Fibroblast of skin of left biceps (primary cell): ENCODE measurements around the gene PPIL6.

Experiments used
- DNase-seq, 2 experiments: peaks; one replicate each; pipeline ENCODE4 v3.0.0-alpha.2; 2013; ENCODE audit warnings: low read depth in 2 of 2

The PPIL6 gene

DNA sequence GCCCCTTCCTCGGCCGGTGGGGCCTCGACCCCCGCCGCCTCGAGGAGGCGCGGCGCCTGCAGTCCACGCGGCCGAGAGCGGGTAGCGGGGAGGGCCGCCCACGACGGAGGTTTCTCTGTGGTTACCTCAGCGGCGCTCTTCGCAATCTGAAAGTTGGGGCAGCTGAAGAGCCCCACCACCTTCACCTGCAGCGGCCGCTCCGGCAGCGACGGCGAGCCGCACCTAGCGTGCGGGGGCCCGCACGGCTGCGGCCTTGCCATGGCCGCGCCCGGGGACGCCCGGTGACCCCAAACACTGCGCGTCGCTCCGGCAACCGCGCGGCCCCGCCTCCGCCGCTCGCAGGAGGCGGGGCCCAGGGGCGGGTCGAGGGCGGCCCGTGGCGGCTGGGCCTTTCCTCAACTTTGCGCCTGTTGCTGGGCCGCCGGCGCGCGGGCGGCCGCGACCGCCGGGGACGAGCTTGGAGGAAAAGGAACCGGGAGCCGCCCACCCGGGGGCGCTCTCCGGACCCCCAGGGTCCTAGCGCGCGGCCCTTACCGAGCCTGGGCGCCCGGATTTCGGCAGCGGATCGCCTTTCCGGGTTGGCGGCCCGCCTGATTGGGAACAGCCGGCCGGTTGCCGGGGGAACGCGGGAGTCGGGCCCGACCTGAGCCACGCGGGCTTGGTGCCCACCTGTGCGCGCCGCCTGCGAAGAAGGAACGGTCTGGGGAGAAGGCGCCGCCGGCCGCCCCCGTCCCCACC, at the start of gene PPIL6, which contains the start of gene SMPD2:
Gene PPIL6, minus strand, starts transcription at position 298 of the 738 bp plus-strand sequence. Its CDS starts 38 bp downstream, at position 260.
Gene SMPD2, plus strand, starts transcription at position 394 of the 738 bp plus-strand sequence. CDS start 398 bp downstream, outside the sequence.
- DNase-seq: peak; percentile 75 to 76

- DNase-seq: no peak
Measured at GRCh38 chr6:109488001-109488400, 47.6 kb upstream of the PPIL6 start.

DNA sequence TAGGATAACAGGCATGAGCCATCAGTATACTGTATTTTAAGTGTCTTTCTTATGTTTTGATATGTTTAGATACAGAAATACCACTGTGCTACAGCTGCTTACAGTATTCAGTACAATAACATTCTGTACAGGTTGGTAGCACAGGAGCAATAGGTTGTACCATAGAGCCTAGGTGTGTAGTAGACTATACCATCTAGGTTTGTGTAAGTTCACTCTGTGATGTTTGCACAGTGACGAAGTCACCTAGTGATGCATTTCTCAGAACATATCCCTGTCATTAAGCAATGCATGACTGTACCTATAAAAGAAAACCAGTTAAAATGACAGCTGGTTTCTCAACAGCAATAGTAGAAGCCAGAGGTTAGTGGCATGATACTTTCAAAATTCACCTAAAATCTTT, 45.6 kb upstream of the PPIL6 start:
- DNase-seq: no peak

- DNase-seq: no peak
Measured at GRCh38 chr6:109485266-109485935, 45.0 kb upstream of the PPIL6 start.

DNA sequence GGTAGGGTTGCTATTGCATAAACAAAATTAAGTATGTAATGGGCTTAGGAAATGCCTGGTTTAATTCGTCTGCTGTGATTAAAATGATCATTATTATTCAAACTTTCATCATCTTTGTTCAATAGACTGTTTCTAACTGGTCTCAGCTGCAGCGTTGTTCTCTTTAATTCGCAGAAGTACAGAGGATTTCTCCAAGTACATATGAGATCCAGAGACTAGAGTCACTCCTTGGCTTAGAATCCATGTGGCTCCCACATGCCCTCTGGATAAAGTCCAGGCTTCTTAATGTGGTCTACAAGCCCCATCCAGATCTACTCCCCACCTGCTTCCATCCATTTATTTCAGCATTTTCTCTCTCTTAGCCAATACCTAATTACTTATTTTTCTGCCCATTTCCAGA, 43.7 kb upstream of the PPIL6 start:
- DNase-seq: no peak

GRCh38 chr6:109483735-109484057, 43.3 kb upstream of the PPIL6 start:
- DNase-seq: no peak

GRCh38 chr6:109482905-109483734, 42.7 kb upstream of the PPIL6 start, which contains the start of gene ZBTB24:
Gene ZBTB24 (minus strand): TSS chr6:109483219. CDS start chr6:109482026, 1,193 bp downstream.
- peak; percentile 68 to 71 for DNase-seq

DNA sequence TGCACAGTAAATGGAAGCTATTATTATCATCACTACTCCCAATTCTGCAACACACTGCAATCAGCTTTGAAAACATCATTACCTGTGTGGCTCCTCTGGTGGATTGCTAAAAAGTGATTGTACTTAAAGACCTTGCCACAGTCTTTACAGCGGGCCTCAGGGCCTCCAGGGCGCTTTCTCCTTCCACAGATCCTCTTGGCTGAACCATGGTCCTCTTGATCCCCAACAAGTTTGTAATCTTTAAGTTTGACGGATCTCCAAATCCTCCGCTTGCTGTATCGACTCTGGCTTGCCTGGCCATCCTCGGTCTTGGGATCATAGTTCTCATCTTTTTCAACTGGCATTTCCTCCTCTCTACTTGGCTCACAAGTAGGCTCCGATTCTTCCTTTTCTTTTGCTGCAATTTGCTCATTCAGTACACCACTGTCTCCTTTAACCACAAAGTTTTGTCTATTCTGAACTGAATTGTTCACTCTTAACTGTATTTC, 40.6 kb upstream of the PPIL6 start:
- no peak for DNase-seq

- DNase-seq: no peak
Measured at GRCh38 chr6:109478841-109479624, 38.6 kb upstream of the PPIL6 start.

DNA sequence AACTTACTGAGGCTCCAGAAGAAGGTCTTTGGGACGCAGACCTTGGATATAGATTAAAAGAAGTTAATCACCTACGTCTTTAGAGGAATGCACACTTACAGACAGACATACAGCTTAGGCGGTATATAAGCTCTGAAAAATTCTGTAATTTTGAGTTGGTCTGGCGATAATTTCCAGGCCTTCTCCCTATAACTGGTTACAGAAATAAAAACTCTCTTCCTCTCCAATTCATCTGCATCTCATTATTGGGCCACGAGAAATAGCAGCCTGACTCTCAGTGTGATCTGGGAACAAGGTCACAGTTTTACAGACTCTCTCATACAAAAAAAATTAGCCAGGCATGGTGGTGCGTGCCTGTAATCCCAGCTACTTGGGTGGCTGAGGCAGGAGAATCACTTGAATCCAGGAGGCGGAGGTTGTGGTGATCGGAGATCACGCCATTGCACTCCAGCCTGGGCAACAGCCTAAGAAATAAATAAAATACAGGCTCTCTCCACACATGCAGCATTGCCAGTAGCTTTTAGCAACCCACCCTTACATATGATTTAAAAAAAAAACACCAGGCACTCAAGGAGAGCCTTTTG, 37.9 kb upstream of the PPIL6 start:
- no peak for DNase-seq

DNA sequence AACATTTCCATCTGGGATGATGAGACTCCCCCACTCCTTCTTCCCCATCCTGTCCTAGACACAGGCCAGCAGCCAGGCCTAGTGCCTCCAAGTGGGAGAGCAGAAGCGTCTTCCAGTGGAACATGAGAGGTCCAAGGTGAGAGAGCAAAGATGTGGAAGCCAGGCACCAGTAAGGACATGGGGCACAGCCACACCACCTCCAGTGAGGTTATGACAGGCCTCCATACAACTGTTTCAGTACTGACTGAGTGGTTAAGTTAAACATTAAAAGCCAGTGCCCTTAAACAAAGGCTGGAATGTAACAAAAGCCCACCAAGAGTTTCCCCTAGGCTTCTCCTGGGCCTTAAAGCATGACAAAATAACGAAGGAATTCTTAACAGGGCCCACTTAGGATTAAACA, 37.3 kb upstream of the PPIL6 start:
- DNase-seq: no peak

- DNase-seq: no peak
Measured at GRCh38 chr6:109477184-109477583, 36.8 kb upstream of the PPIL6 start.

DNA sequence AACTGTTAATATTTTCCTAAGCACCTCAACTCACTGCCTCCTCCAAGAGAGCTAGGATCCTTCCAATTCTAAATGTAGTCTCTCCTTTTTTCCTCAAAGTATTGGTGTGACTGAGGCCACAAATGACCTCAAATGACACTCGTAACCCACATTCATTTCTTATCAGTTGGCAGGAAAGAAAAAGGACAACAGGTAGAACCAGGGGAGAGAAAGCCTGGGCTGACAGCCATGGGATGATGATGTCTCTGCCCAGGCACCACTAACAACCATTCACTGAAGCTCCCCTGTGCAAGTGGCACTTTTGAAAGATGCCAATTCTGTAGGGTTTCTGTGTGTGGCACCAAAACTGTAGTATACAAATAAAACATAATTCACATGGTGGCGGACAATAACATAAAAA, 35.2 kb upstream of the PPIL6 start:
- DNase-seq: no peak

- no peak for DNase-seq
Measured at GRCh38 chr6:109474995-109475394, 34.6 kb upstream of the PPIL6 start.

GRCh38 chr6:109473120-109473519, 32.7 kb upstream of the PPIL6 start:
- DNase-seq: no peak

- no peak for DNase-seq
Measured at GRCh38 chr6:109472132-109472995, 31.9 kb upstream of the PPIL6 start.

GRCh38 chr6:109471105-109471810, 30.8 kb upstream of the PPIL6 start:
- DNase-seq: no peak

DNA sequence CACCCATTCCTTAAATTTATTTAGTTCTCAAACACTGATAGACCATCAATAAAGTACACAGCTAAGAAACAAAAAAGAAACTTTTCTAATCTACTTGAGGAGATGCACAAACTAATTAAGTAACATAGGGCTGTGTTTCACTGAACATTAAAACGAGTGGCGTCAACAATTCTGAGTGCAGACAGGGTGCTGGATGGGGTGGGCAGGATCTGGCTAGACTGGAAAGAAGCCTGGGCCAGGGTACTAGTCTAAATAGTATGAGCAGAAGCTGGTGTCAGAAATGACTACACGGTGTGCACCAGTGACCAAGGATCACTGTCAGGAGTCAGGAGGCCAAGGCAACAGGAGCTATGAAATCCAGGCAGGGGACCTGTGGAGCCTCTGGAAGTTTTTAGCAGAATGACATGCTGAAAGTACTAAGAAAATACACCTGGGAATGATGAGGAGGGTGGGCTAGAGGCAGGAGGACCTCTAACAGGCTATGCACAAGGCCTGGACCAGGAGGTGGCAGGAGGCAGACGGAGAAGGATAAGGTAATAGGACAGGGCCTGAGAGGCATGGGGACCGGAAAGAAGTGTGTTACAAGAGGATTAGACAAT, 29.3 kb upstream of the PPIL6 start:
- DNase-seq: no peak

- no peak for DNase-seq
Measured at GRCh38 chr6:109467696-109468095, 27.3 kb upstream of the PPIL6 start.
